Left ventricle myocardium inferior (tissue), 1 donor: ENCODE data around the gene HSPBAP1. TPM values are rescaled to one million over a fixed set of nuclear protein-coding genes. Genes with fewer than 3 reads are reported as not detected.
A peak's percentile ranks its signal among the peaks of the same experiment; 100 is the strongest.

Source experiments
- DNase-seq: peaks from one replicate; pipeline ENCODE4 v3.0.0-alpha.2; 2020
- H3K27ac ChIP-seq: fragments of 200-600 bp; replicated peaks from 2 replicates; pipeline ENCODE4 v1.8.0; 2021
- H3K27me3 ChIP-seq: fragments of 200-600 bp; 2 replicates; pipeline ENCODE4 v1.8.0; 2021; ENCODE audit warnings: low read depth
- H3K36me3 ChIP-seq: fragments of 200-600 bp; 2 replicates; pipeline ENCODE4 v1.8.0; 2021
- H3K4me1 ChIP-seq: fragments of 200-600 bp; 2 replicates; pipeline ENCODE4 v1.8.0; 2021
- H3K4me3 ChIP-seq: fragments of 200-600 bp; 2 replicates; pipeline ENCODE4 v1.8.0; 2021; ENCODE audit warnings: mild to moderate bottlenecking, moderate library complexity
- H3K9me3 ChIP-seq: fragments of 200-600 bp; replicated peaks from 2 replicates; pipeline ENCODE4 v1.8.0; 2021
- intact Hi-C: fragments of 100-400 bp; cut with micrococcal nuclease; formaldehyde crosslinking; loops from one replicate; pipeline ENCODE4 v1.11.0; 2022
- total RNA-seq: library from RNA; stranded (reverse); fragmentation: NEBNext Ultra II Directional; extraction: Animal tissue kit (Norgen Biotek cat#: 25700); gene quantifications from one replicate; pipeline ENCODE4 v1.2.1, GENCODE V29; 2021
- TF ChIP-seq, protein P1 (sequence below): fragments of 200-600 bp; IDR thresholded peaks from 2 replicates; pipeline ENCODE4 v1.8.0; 2021; ENCODE audit warnings: antibody characterized with exemption, mild to moderate bottlenecking, borderline replicate concordance
- donor health status: DM: no; HTN: yes; CAD: no; lungs with severe emphysema.

HSPBAP1 gene
- total RNA-seq, 1 donor from 2014 or later, result 3.8 TPM

DNA sequence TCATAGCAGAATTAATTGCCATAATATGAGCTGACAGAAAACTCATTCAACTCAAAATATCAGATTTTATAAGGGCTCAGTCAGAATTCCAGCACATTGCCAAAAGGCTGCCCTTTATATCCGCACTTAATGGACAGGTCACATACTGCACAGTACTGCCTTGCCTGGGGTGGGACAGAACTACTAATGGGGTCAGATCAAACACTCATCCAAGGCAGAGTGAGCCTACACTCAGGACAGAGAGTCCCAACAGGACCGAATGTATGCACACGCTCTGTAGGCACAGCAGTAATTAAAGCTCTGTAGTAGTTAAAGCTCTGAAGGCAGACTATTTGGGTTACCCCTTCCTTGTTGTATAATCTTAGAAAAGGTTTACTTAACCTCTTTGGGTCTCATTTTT lies 27.2 kb downstream of the HSPBAP1 start:
- no peaks in the 10 kb centered on the region for H3K4me1 ChIP-seq
- intact Hi-C loops, result no loop called here
- TF ChIP-seq, protein P1, sequence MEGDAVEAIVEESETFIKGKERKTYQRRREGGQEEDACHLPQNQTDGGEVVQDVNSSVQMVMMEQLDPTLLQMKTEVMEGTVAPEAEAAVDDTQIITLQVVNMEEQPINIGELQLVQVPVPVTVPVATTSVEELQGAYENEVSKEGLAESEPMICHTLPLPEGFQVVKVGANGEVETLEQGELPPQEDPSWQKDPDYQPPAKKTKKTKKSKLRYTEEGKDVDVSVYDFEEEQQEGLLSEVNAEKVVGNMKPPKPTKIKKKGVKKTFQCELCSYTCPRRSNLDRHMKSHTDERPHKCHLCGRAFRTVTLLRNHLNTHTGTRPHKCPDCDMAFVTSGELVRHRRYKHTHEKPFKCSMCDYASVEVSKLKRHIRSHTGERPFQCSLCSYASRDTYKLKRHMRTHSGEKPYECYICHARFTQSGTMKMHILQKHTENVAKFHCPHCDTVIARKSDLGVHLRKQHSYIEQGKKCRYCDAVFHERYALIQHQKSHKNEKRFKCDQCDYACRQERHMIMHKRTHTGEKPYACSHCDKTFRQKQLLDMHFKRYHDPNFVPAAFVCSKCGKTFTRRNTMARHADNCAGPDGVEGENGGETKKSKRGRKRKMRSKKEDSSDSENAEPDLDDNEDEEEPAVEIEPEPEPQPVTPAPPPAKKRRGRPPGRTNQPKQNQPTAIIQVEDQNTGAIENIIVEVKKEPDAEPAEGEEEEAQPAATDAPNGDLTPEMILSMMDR, result no peak
- H3K27me3 ChIP-seq, result no peaks in the 10 kb centered on the region
- no peaks in the 10 kb centered on the region for H3K9me3 ChIP-seq
- no peak overlapping the region for H3K27ac ChIP-seq
- H3K4me3 ChIP-seq, result no peak overlapping the region
- no peak for DNase-seq
- H3K36me3 ChIP-seq, result peaks cover 34% of the 10 kb centered on the region

DNA sequence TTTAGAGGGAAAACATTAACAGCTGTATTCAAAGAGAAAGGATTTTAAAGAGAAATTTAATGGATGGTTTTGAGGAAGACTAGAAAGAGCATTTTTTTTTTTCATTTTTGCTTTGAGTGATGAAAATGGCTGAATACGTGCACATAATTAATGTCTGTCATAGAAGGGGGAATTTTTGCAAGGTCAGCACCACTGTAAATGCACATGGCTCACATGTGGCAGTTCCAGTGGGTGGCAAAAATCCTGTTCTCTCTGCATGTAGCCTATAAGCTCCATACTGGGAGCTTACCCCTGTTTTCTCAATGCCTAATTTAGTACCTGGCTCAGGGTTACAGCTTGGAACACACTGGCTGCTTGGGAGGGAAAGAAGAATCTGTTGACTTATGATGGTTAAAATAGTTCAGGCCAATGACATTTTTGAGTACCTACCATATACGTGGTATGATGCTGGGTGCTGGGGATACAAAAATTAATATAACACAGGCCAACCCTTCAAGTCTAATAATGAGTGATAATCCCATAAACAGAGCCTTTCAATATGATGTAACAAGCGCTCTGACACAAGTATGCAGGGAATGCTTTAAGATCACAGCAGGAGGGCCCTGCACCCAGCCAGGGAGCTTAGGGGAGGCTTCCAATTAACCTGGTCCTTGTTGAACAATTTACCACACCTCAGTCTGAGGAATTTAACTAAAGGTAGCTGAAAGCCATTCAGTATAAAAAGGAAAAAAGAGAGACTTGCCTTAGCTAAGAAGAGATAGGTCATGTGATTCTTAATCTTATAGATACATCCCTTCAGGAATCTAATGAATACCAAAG lies 33.0 kb downstream of the HSPBAP1 start:
- H3K27ac ChIP-seq, result no peak overlapping the region
- no peak for DNase-seq
- TF ChIP-seq, protein P1, result no peak
- no peaks in the 10 kb centered on the region for H3K27me3 ChIP-seq
- H3K4me1 ChIP-seq, result peaks cover 12% of the 10 kb centered on the region
- H3K9me3 ChIP-seq, result no peaks in the 10 kb centered on the region
- intact Hi-C loops, result no loop called here
- peaks cover 13% of the 10 kb centered on the region for H3K36me3 ChIP-seq
- no peak overlapping the region for H3K4me3 ChIP-seq

DNA sequence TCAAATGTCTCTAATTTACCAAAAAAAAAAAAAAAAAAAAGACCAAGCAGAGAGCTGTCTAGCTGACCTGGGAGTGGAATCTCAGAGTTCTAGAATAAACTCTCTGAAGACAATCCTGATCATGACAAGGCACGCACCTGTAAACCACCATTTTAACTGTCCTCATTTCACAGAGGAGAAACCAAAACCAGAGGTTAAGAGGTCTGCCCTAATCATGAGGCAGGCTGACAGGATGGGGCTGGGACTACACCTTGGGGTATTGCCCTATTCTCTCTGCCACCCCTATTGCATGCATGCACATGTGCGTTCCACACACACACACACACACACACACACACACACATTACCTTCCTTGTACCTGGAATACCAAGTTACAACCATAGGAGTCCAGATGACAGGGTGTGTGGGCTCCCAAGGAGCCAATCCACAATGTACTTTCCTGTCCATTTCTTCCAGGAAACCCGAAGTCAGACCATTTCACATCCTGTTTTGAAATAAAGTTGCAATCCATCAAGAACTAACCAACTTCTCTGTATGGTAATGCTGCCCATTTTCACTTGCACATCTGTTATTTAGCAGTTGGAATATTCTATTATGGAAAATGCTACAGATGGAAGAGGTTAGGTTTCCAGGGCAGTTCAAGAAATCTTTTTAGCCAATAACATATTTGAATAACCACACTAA lies 34.6 kb downstream of the HSPBAP1 start:
- Histone ChIP-seq H3K4me1 (peaks cover 12% of the 10 kb centered on the region), H3K36me3 (peaks cover 12% of the 10 kb centered on the region), H3K9me3 (no peaks in the 10 kb centered on the region), H3K4me3 (no peak overlapping the region), H3K27me3 (no peaks in the 10 kb centered on the region), H3K27ac (no peak overlapping the region)
- intact Hi-C loops, result no loop called here
- TF ChIP-seq, protein P1, result no peak
- DNase-seq, result no peak

DNA sequence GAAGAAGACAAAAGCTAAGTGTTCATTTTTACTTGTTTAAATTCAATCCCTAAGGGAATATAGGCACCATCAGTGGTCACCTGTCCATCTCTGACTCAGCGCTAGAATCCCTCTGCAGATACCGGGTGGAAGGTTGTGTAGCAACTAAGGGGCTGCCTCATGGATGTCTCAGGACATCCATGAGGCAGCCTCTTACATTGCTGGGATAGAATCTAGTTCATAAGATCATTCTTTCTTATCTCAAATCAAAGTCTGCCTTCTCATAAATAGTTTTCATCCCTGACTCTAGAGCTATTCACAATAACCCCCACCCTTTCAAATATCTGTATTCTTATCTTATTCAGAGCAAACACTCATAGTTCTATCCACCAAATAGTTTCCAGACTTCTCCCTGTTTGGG lies 38.1 kb downstream of the HSPBAP1 start:
- intact Hi-C loops, result no loop called here
- DNase-seq, result no peak
- Histone ChIP-seq H3K27me3 (no peaks in the 10 kb centered on the region), H3K9me3 (no peaks in the 10 kb centered on the region), H3K4me1 (peaks cover 7% of the 10 kb centered on the region), H3K27ac (no peak overlapping the region), H3K4me3 (no peak overlapping the region), H3K36me3 (peaks cover 45% of the 10 kb centered on the region)
- TF ChIP-seq, protein P1, result no peak

DNA sequence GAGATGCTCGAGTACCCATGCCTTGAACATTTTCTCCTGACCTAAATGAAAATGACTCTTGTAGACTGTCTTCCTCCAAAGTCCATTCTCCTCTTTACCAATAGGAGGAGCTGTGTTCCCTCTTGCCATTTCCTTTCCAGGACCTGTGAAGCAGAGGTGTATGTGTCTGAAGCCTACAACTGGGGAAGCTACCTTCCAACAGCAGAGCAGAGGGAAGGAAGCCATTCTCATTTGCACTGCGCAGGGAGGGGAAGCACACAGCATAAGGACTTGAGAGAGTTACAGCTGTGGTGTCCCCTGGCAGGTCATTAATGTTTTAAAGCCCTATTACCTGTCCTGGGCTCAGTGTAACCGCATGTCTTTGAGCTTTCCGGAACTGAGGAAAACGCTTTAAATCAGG lies 38.7 kb downstream of the HSPBAP1 start:
- Histone ChIP-seq H3K27ac (no peak overlapping the region), H3K4me3 (no peak overlapping the region), H3K36me3 (peaks cover 45% of the 10 kb centered on the region), H3K27me3 (no peaks in the 10 kb centered on the region), H3K9me3 (no peaks in the 10 kb centered on the region), H3K4me1 (peaks cover 1% of the 10 kb centered on the region)
- TF ChIP-seq, protein P1, result peak; percentile 68
- intact Hi-C loops, result no loop called here
- DNase-seq, result no peak
